GM21786 (cell line): ENCODE measurements around the gene GRB2.
"Not testable (repeated sequence)": the region's sequence is repeated elsewhere in the genome, so short reads cannot be mapped to it uniquely, and the experiment has no call there.

ENCODE experiments used
- ATAC-seq: cut with Tn5 transposase; IDR thresholded peaks from one replicate; pipeline ENCODE4 v1.9.1; 2021; ENCODE audit not compliant: unreplicated experiment

GRB2 gene

DNA sequence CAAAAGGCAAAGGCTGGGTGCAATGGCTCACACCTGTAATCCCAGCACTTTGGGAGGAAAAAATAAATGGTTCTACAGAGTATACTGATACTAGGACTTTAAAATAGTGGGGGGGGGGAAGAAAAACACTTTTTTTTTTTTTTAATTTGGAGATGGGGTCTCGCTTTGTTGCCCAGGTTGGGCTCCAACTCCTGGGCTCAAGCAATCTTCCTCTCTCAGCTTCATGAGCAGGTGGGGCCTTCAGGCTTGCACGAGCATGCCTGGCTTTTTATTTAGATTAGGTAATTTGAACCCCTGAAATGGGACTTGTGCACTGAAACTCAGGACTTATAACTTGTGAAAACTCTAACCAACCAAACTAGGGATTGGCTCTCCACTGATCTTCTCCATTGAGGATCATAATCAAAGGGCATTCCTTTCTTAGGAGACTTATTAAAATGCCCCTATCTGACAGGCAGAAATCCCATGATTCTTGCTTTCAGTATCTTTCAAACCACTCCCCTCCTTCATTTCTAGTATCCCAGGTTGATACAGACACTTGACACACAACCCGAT, 16.9 kb downstream of the GRB2 start:
- ATAC-seq = no peak

DNA sequence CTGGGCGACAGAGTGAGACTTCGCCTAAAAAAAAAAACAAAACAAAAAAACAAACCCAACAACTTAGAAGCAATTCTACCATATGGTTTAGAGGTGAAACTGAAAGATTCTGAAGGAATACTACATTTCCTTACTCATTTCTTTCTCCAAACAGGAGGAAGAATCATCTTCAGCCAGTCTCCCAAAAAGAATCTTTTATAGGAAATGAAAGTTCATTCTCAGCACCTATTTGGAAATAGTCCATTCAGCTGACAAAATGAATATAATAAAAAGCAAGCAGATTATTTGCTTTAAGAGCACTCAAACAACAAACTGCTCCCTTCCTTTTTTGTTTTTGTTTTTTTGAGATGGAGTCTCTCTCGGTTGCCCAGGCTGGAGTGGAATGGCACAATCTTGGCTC, 17.7 kb downstream of the GRB2 start:
- no peak for ATAC-seq

- ATAC-seq = no peak
Measured at GRCh38 chr17:75386430-75386829, 19.0 kb downstream of the GRB2 start.

DNA sequence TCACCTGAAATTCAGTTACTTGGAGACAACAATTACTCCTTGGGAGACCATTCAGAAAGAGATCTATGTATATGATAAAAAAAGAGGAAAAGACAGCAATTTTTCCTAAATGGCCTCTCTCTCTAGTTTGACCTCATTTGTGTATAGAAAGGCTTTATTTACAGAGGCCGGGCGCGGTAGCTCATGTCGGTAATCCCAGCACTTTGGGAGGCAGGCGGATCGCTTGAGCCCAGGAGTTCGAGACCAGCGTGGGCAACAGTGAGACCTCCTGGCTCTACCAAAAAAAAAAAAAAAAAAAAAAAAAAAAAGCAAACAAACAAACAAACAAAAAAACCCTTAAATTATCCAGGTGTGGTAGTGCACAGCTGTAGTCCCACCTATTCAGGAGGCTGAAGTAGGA, 20.7 kb downstream of the GRB2 start:
- ATAC-seq = no peak

- ATAC-seq = no peak
Measured at GRCh38 chr17:75383842-75384195, 21.7 kb downstream of the GRB2 start.

- ATAC-seq = no peak
Measured at GRCh38 chr17:75380750-75381149, 24.7 kb downstream of the GRB2 start.

- no peak for ATAC-seq
Measured at GRCh38 chr17:75380315-75380714, 25.2 kb downstream of the GRB2 start.

GRCh38 chr17:75379426-75379825, 26.1 kb downstream of the GRB2 start:
- ATAC-seq = not testable (repeated sequence)

DNA sequence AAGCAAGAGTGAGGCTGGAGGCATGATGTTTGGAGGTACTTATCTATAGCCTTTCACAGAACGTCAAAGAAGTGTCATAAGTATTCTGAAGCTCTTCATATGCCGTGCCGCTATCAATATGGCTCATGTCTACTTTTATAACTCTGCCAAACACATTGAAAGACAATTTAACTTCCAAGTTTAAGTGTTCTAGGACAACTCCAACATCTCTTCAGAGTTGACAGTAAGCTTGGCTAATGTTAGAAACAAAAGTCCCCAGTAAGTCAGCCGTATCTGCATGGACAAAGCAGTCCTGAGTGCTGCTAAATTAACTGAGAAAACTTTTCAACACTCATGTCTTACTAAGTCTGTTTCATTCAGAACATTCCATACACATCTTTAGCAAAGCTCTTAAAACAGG, 32.2 kb downstream of the GRB2 start:
- no peak for ATAC-seq

DNA sequence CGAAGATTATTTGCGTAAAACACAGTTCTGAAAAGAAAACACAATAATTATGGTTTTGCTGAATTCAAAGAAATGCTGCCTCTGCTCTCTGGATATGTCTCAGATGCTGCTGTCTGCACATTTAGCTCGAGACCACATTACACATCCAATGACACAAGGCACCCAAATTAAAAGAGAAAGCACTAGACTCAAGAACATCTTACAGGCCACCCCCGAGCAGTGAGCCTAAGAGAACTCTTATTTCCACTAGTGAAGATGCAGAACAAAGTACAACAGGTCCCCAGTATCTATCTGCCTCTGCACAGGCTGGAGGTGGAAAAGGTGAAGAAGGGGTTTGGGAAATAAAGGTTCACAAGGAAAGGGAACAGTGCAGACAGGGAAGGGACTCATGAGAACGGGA, 33.5 kb downstream of the GRB2 start:
- ATAC-seq = no peak

- ATAC-seq = no peak
Measured at GRCh38 chr17:75371339-75371738, 34.1 kb downstream of the GRB2 start.

GRCh38 chr17:75370286-75370915, 35.1 kb downstream of the GRB2 start:
- ATAC-seq = no peak

GRCh38 chr17:75367838-75368789, 37.4 kb downstream of the GRB2 start:
- not testable (repeated sequence) for ATAC-seq

DNA sequence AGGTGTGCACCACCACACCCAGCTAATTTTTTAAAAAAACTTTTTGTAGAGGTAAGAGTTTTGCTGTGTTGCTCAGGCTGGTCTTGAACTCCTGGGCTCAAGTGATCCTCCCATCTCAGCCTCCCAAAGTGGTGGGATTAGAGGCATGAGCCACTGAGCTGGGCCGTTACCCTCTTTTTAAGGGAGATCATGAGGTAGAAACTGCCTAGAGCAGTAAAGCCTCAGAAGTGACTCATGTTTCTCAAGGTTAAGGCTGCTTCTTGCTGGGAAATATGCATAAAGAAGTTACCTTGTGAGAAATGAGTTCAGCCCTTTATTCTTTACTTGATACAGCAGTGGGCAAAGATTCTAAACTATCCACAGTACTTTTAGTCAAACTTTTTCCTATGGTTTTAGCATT, 38.2 kb downstream of the GRB2 start:
- ATAC-seq = no peak

DNA sequence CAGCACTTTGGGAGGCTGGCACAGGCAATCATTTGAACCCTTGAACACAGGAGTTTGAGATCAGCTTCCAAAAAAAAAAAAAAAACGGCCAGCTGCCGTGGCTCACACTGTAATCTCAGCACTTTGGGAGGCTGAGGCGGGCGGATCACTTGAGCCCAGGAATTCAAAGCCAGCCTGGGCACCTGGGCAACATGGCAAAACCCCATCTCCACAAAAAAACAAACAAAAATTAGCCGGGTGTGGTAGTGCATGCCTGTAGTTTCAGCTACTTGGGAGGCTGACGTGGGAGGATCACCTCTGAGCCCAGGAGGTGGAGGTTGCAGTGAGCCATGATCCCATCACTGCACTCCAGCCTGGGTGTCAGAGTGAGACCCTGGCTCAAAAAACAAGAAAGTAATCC, 39.0 kb downstream of the GRB2 start:
- ATAC-seq = no peak

GRCh38 chr17:75365931-75366275, 39.6 kb downstream of the GRB2 start:
- no peak for ATAC-seq

- ATAC-seq = no peak
Measured at GRCh38 chr17:75365009-75365930, 40.2 kb downstream of the GRB2 start.

- ATAC-seq = no peak
Measured at GRCh38 chr17:75364078-75364477, 41.4 kb downstream of the GRB2 start.

DNA sequence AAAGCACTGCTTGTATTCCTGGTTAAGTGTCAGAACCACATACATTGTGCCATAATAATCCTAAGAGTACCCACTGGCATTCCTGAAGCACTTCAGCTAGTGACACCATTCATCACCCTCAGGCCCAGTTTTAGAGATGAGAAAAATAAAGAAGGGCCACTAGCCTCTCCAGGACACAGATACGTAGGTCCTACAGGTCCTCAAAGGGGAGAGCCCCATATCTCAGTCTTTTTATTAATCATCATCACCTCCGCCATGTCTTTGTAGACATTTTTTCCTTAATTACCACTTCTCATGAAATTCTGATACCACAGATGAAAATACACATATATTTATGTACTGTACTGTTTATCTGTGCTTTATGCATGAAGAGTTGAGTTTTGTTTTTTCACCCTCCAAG, 43.5 kb downstream of the GRB2 start:
- ATAC-seq = no peak

DNA sequence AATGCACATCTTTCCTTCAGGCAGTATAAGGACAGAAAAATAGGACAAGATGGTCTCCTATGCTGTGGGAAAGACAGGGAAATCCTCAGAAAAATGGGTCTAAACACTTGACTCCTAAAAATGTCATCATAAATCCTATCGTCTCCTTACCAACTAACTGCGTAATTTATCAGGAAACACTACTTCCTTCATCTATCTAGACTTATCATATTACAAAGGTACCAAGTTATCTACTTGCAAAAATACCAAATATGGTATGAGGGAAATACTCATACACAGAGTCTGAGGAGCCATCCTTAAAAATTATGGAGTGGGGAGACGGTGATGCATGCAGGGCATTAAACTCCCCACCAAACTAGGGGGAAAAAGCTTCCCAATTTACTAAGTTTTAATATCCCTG, 44.1 kb downstream of the GRB2 start:
- ATAC-seq = no peak

DNA sequence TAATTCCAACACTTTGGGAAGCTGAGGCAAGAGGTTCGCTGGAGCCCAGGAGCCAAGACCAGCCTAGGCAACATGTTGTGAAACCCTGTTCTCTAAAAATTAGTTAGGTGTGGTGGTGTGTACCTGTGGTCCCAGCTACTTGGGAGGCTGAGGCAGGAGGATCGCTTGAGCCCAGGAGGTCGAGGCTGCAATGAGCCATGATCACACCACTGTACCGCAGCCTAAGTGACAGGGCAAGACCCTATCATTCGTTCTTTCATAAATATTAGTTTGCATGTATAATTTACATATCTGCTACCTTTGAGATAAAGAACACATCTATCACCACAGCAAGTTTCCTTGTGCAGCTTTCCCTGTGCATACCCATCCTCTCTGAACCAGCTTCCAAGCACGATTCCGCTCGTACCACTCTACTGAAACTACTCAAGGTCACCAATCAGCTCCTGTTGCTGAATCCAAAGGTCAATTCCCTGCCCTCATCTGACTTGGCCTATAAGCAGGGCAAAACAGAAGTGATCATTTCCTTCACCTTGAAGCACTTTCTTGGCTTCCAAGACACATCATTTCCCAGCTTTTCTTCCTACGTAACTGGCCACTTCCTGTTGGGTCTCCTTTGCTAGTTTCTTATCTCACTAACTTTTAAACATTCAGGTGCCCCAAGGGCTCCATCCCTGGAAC, 49.1 kb downstream of the GRB2 start:
- no peak for ATAC-seq
